Ishikawa (cell line): ENCODE measurements around the gene FLYWCH1.

ENCODE experiments used
- CEBPB ChIP-seq: IDR thresholded peaks from 2 replicates; pipeline ENCODE4 v1.6.1; 2012
- CREB1 ChIP-seq: IDR thresholded peaks from 2 replicates; pipeline ENCODE4 v1.6.1; 2012; ENCODE audit warnings: low read depth
- EGR1 ChIP-seq: IDR thresholded peaks from 2 replicates; pipeline ENCODE4 v1.6.1; 2012
- EP300 ChIP-seq: IDR thresholded peaks from 2 replicates; pipeline ENCODE4 v1.6.1; 2012; ENCODE audit warnings: borderline replicate concordance
- FOXM1 ChIP-seq: IDR thresholded peaks from 2 replicates; pipeline ENCODE4 v1.6.1; 2012; ENCODE audit warnings: low read depth, borderline replicate concordance
- MAX ChIP-seq: IDR thresholded peaks from 2 replicates; pipeline ENCODE4 v1.6.1; 2012
- NFIC ChIP-seq: IDR thresholded peaks from 2 replicates; pipeline ENCODE4 v1.6.1; 2012
- RAD21 ChIP-seq: IDR thresholded peaks from 2 replicates; pipeline ENCODE4 v1.6.1; 2012; ENCODE audit warnings: low read depth
- REST ChIP-seq: IDR thresholded peaks from 2 replicates; pipeline ENCODE4 v1.6.1; 2012; ENCODE audit warnings: low read depth, mild to moderate bottlenecking
- TAF1 ChIP-seq: IDR thresholded peaks from 2 replicates; pipeline ENCODE4 v1.6.1; 2012; ENCODE audit warnings: low read depth, mild to moderate bottlenecking
- TCF12 ChIP-seq: IDR thresholded peaks from 2 replicates; pipeline ENCODE4 v1.6.1; 2012; ENCODE audit warnings: low read depth
- TEAD4 ChIP-seq: IDR thresholded peaks from 2 replicates; pipeline ENCODE4 v1.6.1; 2012
- USF1 ChIP-seq: IDR thresholded peaks from 2 replicates; pipeline ENCODE4 v1.6.1; 2012
- YY1 ChIP-seq: IDR thresholded peaks from 2 replicates; pipeline ENCODE4 v1.6.1; 2012; ENCODE audit warnings: low read depth
- ZBTB7A ChIP-seq: IDR thresholded peaks from 2 replicates; pipeline ENCODE4 v1.6.1; 2012; ENCODE audit warnings: low read depth

Gene FLYWCH1

GRCh38 chr16:2967721-2968161 lies 56.0 kb downstream of the FLYWCH1 start:
- TF ChIP-seq EP300: no peak
- no peak for TF ChIP-seq TCF12
- no peak for TF ChIP-seq EGR1
- no peak for TF ChIP-seq YY1
- no peak for TF ChIP-seq ZBTB7A
- TF ChIP-seq USF1: no peak
- TF ChIP-seq TEAD4: no peak
- TF ChIP-seq FOXM1: no peak
- TF ChIP-seq REST: no peak
- no peak for TF ChIP-seq CEBPB
- TF ChIP-seq RAD21: no peak
- no peak for TF ChIP-seq MAX

- TF ChIP-seq MAX (no peak), CREB1 (no peak), USF1 (no peak), TEAD4 (peak; percentile 66), EGR1 (no peak), CEBPB (no peak)
Observed at GRCh38 chr16:2968368-2968737, 56.6 kb downstream of the FLYWCH1 start.

- TF ChIP-seq ZBTB7A: peak; percentile 81; the same call in 1 of the 2 replicates
- peak; percentile 99 for TF ChIP-seq REST
- peak; percentile 99 for TF ChIP-seq EGR1
- TF ChIP-seq TAF1: peak; percentile 45; the same call in 1 of the 2 replicates
- no peak; the same call in 1 of the 2 replicates for TF ChIP-seq TEAD4
- no peak for TF ChIP-seq TCF12
- TF ChIP-seq EP300: no peak
- no peak for TF ChIP-seq USF1
- peak; percentile 76 for TF ChIP-seq MAX
- no peak for TF ChIP-seq CREB1
Observed at GRCh38 chr16:2968738-2969544, 57.2 kb downstream of the FLYWCH1 start, which contains the start of gene PAQR4. TSS of gene PAQR4 (plus strand) at chr16:2969348. CDS start at chr16:2969675, 327 bp downstream.

GRCh38 chr16:2969545-2970521 lies 58.1 kb downstream of the FLYWCH1 start:
- TF ChIP-seq ZBTB7A: peak; percentile 84
- no peak for TF ChIP-seq REST
- TF ChIP-seq EGR1: peak; percentile 52; the same call in 1 of the 2 replicates
- no peak; the same call in 1 of the 2 replicates for TF ChIP-seq TAF1
- no peak for TF ChIP-seq TEAD4
- no peak; the same call in 1 of the 2 replicates for TF ChIP-seq EP300
- no peak for TF ChIP-seq MAX
- TF ChIP-seq YY1: no peak
- TF ChIP-seq USF1: no peak
- TF ChIP-seq CEBPB: no peak
- TF ChIP-seq TCF12: no peak
- TF ChIP-seq FOXM1: no peak
- TF ChIP-seq NFIC: no peak
- TF ChIP-seq RAD21: peak; percentile 6; the same call in 1 of the 2 replicates
- 0 out of 2 replicates have a peak, but pooled peaks have one; percentile 14 for TF ChIP-seq CREB1
